GM12878 (cell line): ENCODE results near the gene CHFR. TPM values are rescaled to one million over a fixed set of nuclear protein-coding genes. Genes with fewer than 3 reads are reported as not detected.

Experiments
- ATAC-seq: fragments of 200-7000 bp; cut with Tn5 transposase; 3 replicates; pipeline ENCODE4 v1.9.1; 2020; ENCODE audit warnings: mild to moderate bottlenecking, moderate library complexity
- BruUV-seq: library from RNA; stranded (reverse); fragments of 400-500 nt; replicated peaks from 2 replicates; lab custom pipeline; 2021; lab: Mats Ljungman, UMichigan
- CTCF ChIA-PET: fragments of 300-600 bp; sonication (Branson Sonifier 250); formaldehyde crosslinking; extraction: SDS; loops from one replicate; lab custom pipeline; 2021; ENCODE audit warnings: inconsistent platforms; lab: Yijun Ruan, JAX
- POLR2A ChIA-PET: fragments of 350-600 bp; formaldehyde crosslinking; extraction: SDS; loops from one replicate; lab custom pipeline; 2021; ENCODE audit warnings: inconsistent platforms; lab: Charles Lee
- RAD21 ChIA-PET: fragments of 300-600 bp; sonication (Branson Sonifier 250); formaldehyde crosslinking; loops from one replicate; lab custom pipeline; 2023; ENCODE audit warnings: antibody characterized with exemption; ENCODE audit not compliant: unreplicated experiment; lab: Charles Lee
- SMC1A ChIA-PET: fragments of 300-600 bp; sonication (Branson Sonifier 250); formaldehyde crosslinking; loops from one replicate; lab custom pipeline; 2023; ENCODE audit not compliant: unreplicated experiment, uncharacterized antibody; lab: Charles Lee
- DNase-seq: peaks from one replicate; pipeline ENCODE4 v3.0.0-alpha.2; 2011; ENCODE audit warnings: low read depth, low spot score
- FAIRE-seq: peaks from 3 replicates; lab custom pipeline; 2011; peaks lifted over from hg19 to GRCh38; lab: Jason Lieb, UNC
- H2AFZ ChIP-seq: 2 replicates; pipeline ENCODE4 v1.6.0; 2011; ENCODE audit warnings: low read depth, low read length, control low read depth; ENCODE audit not compliant: control insufficient read depth
- H3K27ac ChIP-seq: 2 replicates; pipeline ENCODE4 v1.5.1; 2011; ENCODE audit warnings: control low read depth; ENCODE audit not compliant: control insufficient read depth, insufficient read depth
- H3K27me3 ChIP-seq, 2 experiments: replicated peaks in 1 of 2; 2 replicates each; pipeline versions ENCODE4 v1.6.0 to v1.6.1; 2011; ENCODE audit warnings: low read length in 1 of 2; ENCODE audit not compliant: control insufficient read depth in 2 of 2, insufficient read depth in 2 of 2
- H3K36me3 ChIP-seq, 2 experiments: 2 replicates each; pipeline ENCODE4 v1.5.1; 2011; ENCODE audit warnings: low read length in 1 of 2; ENCODE audit not compliant: control insufficient read depth in 2 of 2, insufficient read depth in 2 of 2
- H3K4me1 ChIP-seq: 2 replicates; pipeline ENCODE4 v1.6.1; 2011; ENCODE audit warnings: mild to moderate bottlenecking, low read length, moderate library complexity, mixed read lengths; ENCODE audit not compliant: control insufficient read depth, insufficient read depth
- H3K4me2 ChIP-seq: 2 replicates; pipeline ENCODE4 v1.6.0; 2011; ENCODE audit warnings: control low read depth; ENCODE audit not compliant: control insufficient read depth, insufficient read depth
- H3K4me3 ChIP-seq: fragments of 200-600 bp; sonication (generic); 2 replicates; pipeline ENCODE4 v1.5.1; 2016
- H3K79me2 ChIP-seq: 2 replicates; pipeline ENCODE4 v1.6.0; 2011; ENCODE audit warnings: low read length; ENCODE audit not compliant: control insufficient read depth, insufficient read depth
- H3K9ac ChIP-seq: 2 replicates; pipeline ENCODE4 v1.8.0; 2011; ENCODE audit warnings: low read length, control low read depth, mixed read lengths; ENCODE audit not compliant: control insufficient read depth, insufficient read depth
- H3K9me3 ChIP-seq: replicated peaks from 3 replicates; pipeline ENCODE4 v1.5.1; 2011; ENCODE audit warnings: mild to moderate bottlenecking, low read length; ENCODE audit not compliant: control insufficient read depth, insufficient read depth
- H4K20me1 ChIP-seq: 2 replicates; pipeline ENCODE4 v1.6.0; 2011; ENCODE audit not compliant: control insufficient read depth, insufficient read depth
- CEBPZ ChIP-seq: fragments of 150-350 bp; IDR thresholded peaks from 2 replicates; pipeline ENCODE4 v1.6.1; 2016; ENCODE audit warnings: low read depth, low read length
- IRF3 ChIP-seq: fragments of 450-650 bp; IDR thresholded peaks from 2 replicates; pipeline ENCODE4 v1.6.1; 2014; ENCODE audit warnings: mild to moderate bottlenecking
- PBX3 ChIP-seq: IDR thresholded peaks from 2 replicates; pipeline ENCODE4 v1.6.1; 2011; ENCODE audit warnings: mild to moderate bottlenecking, low read depth, low read length, moderate library complexity; ENCODE audit not compliant: insufficient replicate concordance
- RFX5 ChIP-seq: IDR thresholded peaks from 2 replicates; pipeline ENCODE4 v1.6.1; 2011; ENCODE audit warnings: low read depth, low read length, improper control_type of control experiment
- WGBS: methylation state at CpG from one replicate; pipeline ENCODE4 v1.1.6; 2016; ENCODE audit warnings: low lambda C conversion rate; ENCODE audit not compliant: insufficient replicate concordance, insufficient coverage; ENCODE audit errors: missing lambda C conversion rate; 5-methylcytosine and 5-hydroxymethylcytosine counted together
- in situ Hi-C: fragments of 300-500 bp; cut with MboI; formaldehyde crosslinking; loops from 9 replicates; pipeline ENCODE4 v1.14.3; 2018; ENCODE audit warnings: mixed read lengths
- intact Hi-C: fragments of 100-400 bp; cut with micrococcal nuclease; formaldehyde crosslinking; loops from one replicate; pipeline ENCODE4 v1.14.2; 2022; ENCODE audit not compliant: unreplicated experiment
- polyA plus RNA-seq, 11 experiments: library from polyadenylated mRNA; depleted of rRNA in 4 of 11; unstranded in 6 of 11; stranded (reverse) in 5 of 11; fragments of >200 nt; fragmentation: Nextera tagmentation in 4 of 11; fragmentation: Illumina TruSeq in 1 of 11; extraction: Ambion mirVana in 4 of 11; extraction: Trizol in 1 of 11; gene quantifications; 1 replicate in 1 of 11; 2 replicates in 10 of 11; pipeline versions ENCODE4 v1.2.1 to v1.2.3, GENCODE V29; 2011 to 2016; ENCODE audit warnings: inconsistent platforms in 2 of 11, missing spikeins in 2 of 11, low read depth in 1 of 11
- total RNA-seq, 4 experiments: library from RNA; depleted of rRNA in 3 of 4; stranded (reverse); fragments of >200 nt in 3 of 4; fragmentation: Illumina TruSeq in 1 of 4; extraction: Trizol in 1 of 4; gene quantifications; 2 replicates each; pipeline versions ENCODE4 v1.2.1 to v1.2.3, GENCODE V29; 2013 to 2021

The CHFR gene
- total and polyA plus RNA-seq, 10 of the 15 experiments (the other 5 are each of a cell fraction or from before 2014, with no cell fraction given) = 1.1 to 49.4 (median 34.4) TPM

- WGBS = 99% methylated on average over 19 of the region's 25 CpGs
- no peaks in the 10 kb centered on the region for H3K27me3 ChIP-seq
- SMC1A ChIA-PET = no interaction called here
- H3K9me3 ChIP-seq = no peaks in the 10 kb centered on the region
- POLR2A ChIA-PET = no interaction called here
- no TSS peak for BruUV-seq
- H3K4me2 ChIP-seq = no peak overlapping the region
- CTCF ChIA-PET = no interaction called here
- intact Hi-C loops = no loop called here
- FAIRE-seq (no peak), DNase-seq (no peak), ATAC-seq (no peak)
- TF ChIP-seq CEBPZ (no peak), IRF3 (no peak), RFX5 (no peak), PBX3 (no peak)
- RAD21 ChIA-PET = no interaction called here
- in situ Hi-C loops = no loop called here
- H3K79me2 ChIP-seq = peaks cover 2% of the 10 kb centered on the region; the same call in 1 of the 2 replicates
- H3K9ac ChIP-seq = no peak overlapping the region
- no peaks in the 10 kb centered on the region for H3K4me1 ChIP-seq
- H4K20me1 ChIP-seq = no peaks in the 10 kb centered on the region
- peaks cover 22 to 30% of the 10 kb centered on the region in 2 experiments for H3K36me3 ChIP-seq
- H2AFZ ChIP-seq = no peak overlapping the region
- H3K4me3 ChIP-seq = no peak overlapping the region
- H3K27ac ChIP-seq = no peak overlapping the region
Measured at GRCh38 chr12:132807295-132808092, 79.9 kb downstream of the CHFR start.
